ENCODE data around the gene PRKCH.

PRKCH gene

DNA sequence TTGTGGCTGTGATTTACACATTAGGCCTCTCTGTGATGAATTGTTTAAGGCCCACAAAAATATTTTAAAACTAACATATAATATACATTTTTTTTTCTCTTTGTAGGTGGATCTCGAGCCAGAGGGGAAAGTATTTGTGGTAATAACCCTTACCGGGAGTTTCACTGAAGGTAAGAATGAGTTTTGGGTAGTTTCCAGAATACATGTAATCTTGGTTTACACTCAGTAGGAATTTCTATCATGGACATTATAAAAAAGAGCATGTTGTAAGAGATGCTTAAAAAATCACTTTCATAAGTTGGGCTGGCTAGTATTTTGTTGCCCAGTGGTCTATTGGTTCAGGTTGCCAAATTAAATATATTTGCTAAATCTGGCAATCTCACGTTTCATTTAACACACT lies 69.7 kb downstream of the PRKCH start:
- Histone ChIP-seq H3K27me3 (no peaks in the 10 kb centered on the region), H3K9me3 (no peaks in the 10 kb centered on the region), H3K4me3 (no peak overlapping the region), H3K4me1 (no peaks in the 10 kb centered on the region), H3K36me3 (no peaks in the 10 kb centered on the region), H3K27ac (no peak overlapping the region)
- no peak for DNase-seq
- intact Hi-C loops (cut with DNase I; ENCODE audit: low total_unique reads), result no loop called here
- TF ChIP-seq, protein P1, sequence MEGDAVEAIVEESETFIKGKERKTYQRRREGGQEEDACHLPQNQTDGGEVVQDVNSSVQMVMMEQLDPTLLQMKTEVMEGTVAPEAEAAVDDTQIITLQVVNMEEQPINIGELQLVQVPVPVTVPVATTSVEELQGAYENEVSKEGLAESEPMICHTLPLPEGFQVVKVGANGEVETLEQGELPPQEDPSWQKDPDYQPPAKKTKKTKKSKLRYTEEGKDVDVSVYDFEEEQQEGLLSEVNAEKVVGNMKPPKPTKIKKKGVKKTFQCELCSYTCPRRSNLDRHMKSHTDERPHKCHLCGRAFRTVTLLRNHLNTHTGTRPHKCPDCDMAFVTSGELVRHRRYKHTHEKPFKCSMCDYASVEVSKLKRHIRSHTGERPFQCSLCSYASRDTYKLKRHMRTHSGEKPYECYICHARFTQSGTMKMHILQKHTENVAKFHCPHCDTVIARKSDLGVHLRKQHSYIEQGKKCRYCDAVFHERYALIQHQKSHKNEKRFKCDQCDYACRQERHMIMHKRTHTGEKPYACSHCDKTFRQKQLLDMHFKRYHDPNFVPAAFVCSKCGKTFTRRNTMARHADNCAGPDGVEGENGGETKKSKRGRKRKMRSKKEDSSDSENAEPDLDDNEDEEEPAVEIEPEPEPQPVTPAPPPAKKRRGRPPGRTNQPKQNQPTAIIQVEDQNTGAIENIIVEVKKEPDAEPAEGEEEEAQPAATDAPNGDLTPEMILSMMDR (IDR thresholded peaks at IDR 0.05), result no peak

DNA sequence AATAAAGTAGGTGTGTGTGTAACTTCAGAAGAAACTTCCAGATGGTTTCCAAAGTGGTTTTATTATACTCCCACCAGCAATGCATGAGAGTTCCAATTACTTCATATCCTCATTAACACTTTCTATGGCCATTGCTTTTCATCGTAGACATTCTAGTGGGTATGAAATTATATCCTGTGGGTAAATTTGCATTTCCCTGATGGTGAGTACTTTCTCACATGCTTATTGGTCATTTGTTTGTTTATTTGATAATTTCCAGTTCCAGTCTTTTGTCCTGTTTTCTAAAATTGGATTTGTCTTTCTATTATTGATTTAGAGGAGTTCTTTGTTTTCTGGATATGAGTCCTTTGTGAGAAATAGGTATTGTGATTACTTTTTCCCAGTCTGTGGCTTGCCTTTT lies 70.9 kb downstream of the PRKCH start:
- Histone ChIP-seq H3K4me3 (no peak overlapping the region), H3K36me3 (no peaks in the 10 kb centered on the region), H3K9me3 (no peaks in the 10 kb centered on the region), H3K4me1 (no peaks in the 10 kb centered on the region), H3K27ac (no peak overlapping the region), H3K27me3 (no peaks in the 10 kb centered on the region)
- intact Hi-C loops (cut with DNase I; ENCODE audit: low total_unique reads), result no loop called here
- TF ChIP-seq, protein P1 (IDR thresholded peaks at IDR 0.05), result no peak
- DNase-seq, result no peak

DNA sequence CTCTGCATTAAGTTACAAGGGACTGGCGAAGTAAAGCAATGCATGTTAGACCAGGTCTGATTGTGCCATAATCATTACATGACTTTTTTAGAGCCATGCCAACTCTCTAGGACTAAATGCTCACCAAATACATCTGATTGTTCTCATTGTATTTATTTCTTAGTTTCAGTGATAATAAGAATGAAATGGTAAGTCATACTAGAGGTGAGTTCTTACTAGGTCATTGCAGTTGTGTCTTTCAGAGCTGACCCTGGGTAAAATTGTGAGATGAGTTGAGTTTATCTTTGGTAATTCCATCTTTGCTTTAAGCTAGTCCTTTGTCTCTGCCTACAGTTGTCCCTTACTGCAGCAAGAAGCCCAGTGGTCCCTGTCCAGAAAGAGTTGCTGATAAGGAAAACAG lies 73.2 kb downstream of the PRKCH start:
- Histone ChIP-seq H3K36me3 (no peaks in the 10 kb centered on the region), H3K27ac (no peak overlapping the region), H3K4me1 (no peaks in the 10 kb centered on the region), H3K27me3 (no peaks in the 10 kb centered on the region), H3K4me3 (no peak overlapping the region), H3K9me3 (no peaks in the 10 kb centered on the region)
- intact Hi-C loops (cut with DNase I; ENCODE audit: low total_unique reads), result no loop called here
- no peak for DNase-seq
- TF ChIP-seq, protein P1 (IDR thresholded peaks at IDR 0.05), result no peak

DNA sequence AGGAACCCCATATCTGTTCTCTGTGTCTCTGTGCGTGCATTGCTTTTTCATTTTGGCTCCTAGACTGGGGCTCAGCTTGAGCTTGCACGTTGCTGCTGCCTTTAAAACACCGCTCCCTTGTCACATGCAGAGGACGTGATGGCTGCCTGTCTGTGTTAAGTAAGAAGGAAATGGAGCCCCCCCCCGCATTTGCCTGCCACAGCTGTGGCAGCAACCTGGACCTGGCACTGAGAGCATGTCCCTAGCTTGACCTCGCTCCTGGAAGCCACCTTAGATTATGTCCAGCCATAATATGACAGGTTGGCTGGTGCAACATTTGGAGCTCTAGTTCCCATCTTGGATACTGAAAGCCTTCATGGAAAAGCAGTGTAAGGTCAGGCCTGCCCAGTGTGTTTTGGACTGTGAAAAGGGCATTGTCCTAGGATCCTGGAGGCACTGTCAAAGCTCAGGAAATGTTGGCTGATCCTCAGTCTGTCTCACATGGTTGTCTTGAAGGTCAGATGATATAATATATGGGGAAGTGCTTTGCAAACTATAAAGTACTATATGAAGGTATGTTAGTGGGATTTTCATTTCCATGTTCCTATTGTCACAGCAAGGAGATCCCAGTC lies 73.8 kb downstream of the PRKCH start:
- TF ChIP-seq, protein P1 (IDR thresholded peaks at IDR 0.05), result no peak
- no peak overlapping the region for H3K27ac ChIP-seq

DNA sequence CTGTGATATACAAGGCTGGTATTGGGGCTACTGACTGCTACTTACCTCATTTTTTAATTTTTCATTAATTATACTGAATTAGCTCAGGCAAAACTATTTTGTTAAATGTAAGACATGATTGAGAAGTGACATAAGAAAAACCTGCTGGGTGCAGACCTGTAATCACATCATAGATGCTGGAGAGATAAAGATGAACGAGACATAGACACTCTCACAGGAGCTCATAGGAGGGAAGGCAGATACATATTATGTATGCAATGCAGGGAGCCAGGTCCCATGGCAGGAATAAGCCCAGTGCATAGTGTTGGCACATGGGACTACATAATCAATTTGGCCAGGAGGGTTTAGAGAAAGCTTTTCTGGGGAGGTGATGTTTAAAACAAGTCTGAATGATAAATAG lies 74.9 kb downstream of the PRKCH start:
- no peaks in the 10 kb centered on the region for H3K27me3 ChIP-seq
- intact Hi-C loops (cut with DNase I; ENCODE audit: low total_unique reads), result no loop called here
- no peaks in the 10 kb centered on the region for H3K4me1 ChIP-seq
- no peaks in the 10 kb centered on the region for H3K36me3 ChIP-seq
- TF ChIP-seq, protein P1 (IDR thresholded peaks at IDR 0.05), result no peak
- no peaks in the 10 kb centered on the region for H3K9me3 ChIP-seq
- no peak overlapping the region for H3K27ac ChIP-seq
- DNase-seq, result no peak
- H3K4me3 ChIP-seq, result no peak overlapping the region

More for the DNA sequence above, 73.8 kb downstream of the PRKCH start:
- intact Hi-C loops (cut with DNase I; ENCODE audit: low total_unique reads), result no loop called here
- DNase-seq, result no peak
- no peaks in the 10 kb centered on the region for H3K4me1 ChIP-seq
- no peaks in the 10 kb centered on the region for H3K27me3 ChIP-seq
- H3K9me3 ChIP-seq, result no peaks in the 10 kb centered on the region
- no peaks in the 10 kb centered on the region for H3K36me3 ChIP-seq
- H3K4me3 ChIP-seq, result no peak overlapping the region

DNA sequence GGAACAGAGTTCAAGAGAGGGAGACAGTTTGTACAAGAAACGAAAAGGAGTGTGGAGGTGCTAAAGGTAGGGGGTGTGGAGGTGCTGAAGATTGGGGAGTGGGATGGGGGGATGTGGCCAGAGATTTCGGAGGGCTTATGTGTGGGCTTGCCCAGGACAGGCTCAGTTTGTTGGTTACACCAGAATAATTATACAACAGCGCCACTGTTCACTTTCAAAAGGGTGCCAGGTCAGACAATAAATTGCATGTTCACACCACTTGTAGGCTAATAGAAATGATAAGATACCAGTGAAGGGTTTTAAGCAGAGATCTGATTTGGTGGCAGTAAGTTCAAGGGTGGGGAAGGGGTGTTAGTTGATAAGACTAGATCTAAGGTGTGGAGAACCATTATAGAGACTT lies 75.3 kb downstream of the PRKCH start:
- Histone ChIP-seq H3K27ac (no peak overlapping the region), H3K36me3 (no peaks in the 10 kb centered on the region), H3K9me3 (no peaks in the 10 kb centered on the region), H3K27me3 (no peaks in the 10 kb centered on the region), H3K4me1 (no peaks in the 10 kb centered on the region), H3K4me3 (no peak overlapping the region)
- intact Hi-C loops (cut with DNase I; ENCODE audit: low total_unique reads), result no loop called here
- TF ChIP-seq, protein P1 (IDR thresholded peaks at IDR 0.05), result no peak
- no peak for DNase-seq

All from tibial artery (tissue), 4 donors.